ENCODE measurements around the gene GPR151. TPM values are rescaled to one million over a fixed set of nuclear protein-coding genes. Genes with fewer than 3 reads are reported as not detected.

The GPR151 gene
- total and polyA plus RNA-seq, 2 donors (not counting 1 experiment from before 2014, with no cell fraction given): not detected

DNA sequence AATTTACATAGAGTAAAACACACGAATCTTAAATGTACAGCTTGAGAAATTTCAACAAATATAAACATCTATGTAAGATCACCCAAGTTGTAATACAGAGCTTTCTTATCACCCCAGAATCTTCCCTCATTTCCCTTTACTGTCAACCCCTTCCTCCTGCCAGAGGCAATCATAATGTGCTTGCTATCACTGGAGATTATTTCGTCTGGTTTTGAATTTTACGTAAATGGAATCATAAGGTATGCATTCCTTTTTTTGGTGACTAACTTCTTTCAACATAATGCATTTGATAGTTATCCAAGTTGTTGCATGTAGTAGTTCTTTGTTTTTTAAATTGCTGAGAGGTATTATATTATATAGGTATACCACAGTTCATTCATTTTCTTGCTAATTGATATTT lies 37.5 kb upstream of the GPR151 start:
- Histone ChIP-seq H4K20me1 (ENCODE audit: control insufficient read depth, extremely low read depth, insufficient read depth, low read length) (no peaks in the 10 kb centered on the region), H3K36me3 (ENCODE audit: control insufficient read depth, insufficient read depth, low read length) (no peaks in the 10 kb centered on the region), H3K4me1 (ENCODE audit: control insufficient read depth, extremely low read depth, insufficient read depth, low read length) (no peaks in the 10 kb centered on the region), H3K4me2 (ENCODE audit: extremely low read depth, insufficient read depth, low read length) (no peak overlapping the region), H3K4me3 (replicated peaks in 1 of 4; ENCODE audit: control extremely low read depth in 1 of 4, insufficient read depth in 1 of 4, low read depth in 3 of 4, low read length in 4 of 4) (no peak overlapping the region), H3K27me3 (ENCODE audit: control insufficient read depth, insufficient read depth, low read length) (no peaks in the 10 kb centered on the region), H3K9ac (ENCODE audit: insufficient read depth, low read length) (no peak overlapping the region), H3K9me3 (ENCODE audit: control insufficient read depth, insufficient read depth, low read depth, low read length) (no peaks in the 10 kb centered on the region), H2AFZ (ENCODE audit: low read length) (no peak overlapping the region), H3K27ac (ENCODE audit: insufficient read depth, low read length) (no peak overlapping the region), H3K79me2 (ENCODE audit: control insufficient read depth, insufficient read depth, low read length) (no peaks in the 10 kb centered on the region)
- TF ChIP-seq CTCF (conservative IDR thresholded peaks at IDR 0.05 in 1 of 2, IDR thresholded peaks at IDR 0.05 in 1 of 2; ENCODE audit: low read depth in 1 of 2, low read length in 2 of 2) (no peak), EZH2 (IDR thresholded peaks at IDR 0.05; ENCODE audit: low read length, missing control alignments) (no peak)
- no peak for DNase-seq (ENCODE audit: low read depth in 2 of 2)

DNA sequence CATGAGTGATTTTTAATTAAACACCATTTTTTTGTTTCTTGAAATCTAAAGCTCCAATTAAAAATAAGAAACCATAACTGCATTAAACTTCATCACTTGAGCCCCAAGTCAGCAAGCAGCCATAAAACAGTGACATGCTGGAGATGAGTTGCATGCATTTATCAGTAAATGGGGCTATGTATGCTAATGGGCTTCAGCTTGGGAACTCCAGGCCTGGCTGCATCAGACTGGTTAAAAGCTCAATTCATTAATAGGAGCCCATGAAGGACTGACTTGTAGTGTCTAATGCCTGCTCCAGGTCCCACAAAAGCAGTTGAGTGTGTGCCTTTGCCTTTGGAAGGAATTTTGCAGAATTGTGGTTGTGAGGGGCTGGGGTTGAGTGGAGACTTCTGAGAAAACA lies 33.6 kb upstream of the GPR151 start:
- Histone ChIP-seq H3K9me3 (ENCODE audit: control insufficient read depth, insufficient read depth, low read depth, low read length) (no peaks in the 10 kb centered on the region), H3K4me2 (ENCODE audit: extremely low read depth, insufficient read depth, low read length) (no peak overlapping the region), H2AFZ (ENCODE audit: low read length) (no peak overlapping the region), H3K27ac (ENCODE audit: insufficient read depth, low read length) (no peak overlapping the region), H3K36me3 (ENCODE audit: control insufficient read depth, insufficient read depth, low read length) (no peaks in the 10 kb centered on the region), H3K9ac (ENCODE audit: insufficient read depth, low read length) (no peak overlapping the region), H3K4me3 (replicated peaks in 1 of 4; ENCODE audit: control extremely low read depth in 1 of 4, insufficient read depth in 1 of 4, low read depth in 3 of 4, low read length in 4 of 4) (no peak overlapping the region), H3K27me3 (ENCODE audit: control insufficient read depth, insufficient read depth, low read length) (no peaks in the 10 kb centered on the region), H3K4me1 (ENCODE audit: control insufficient read depth, extremely low read depth, insufficient read depth, low read length) (no peaks in the 10 kb centered on the region), H3K79me2 (ENCODE audit: control insufficient read depth, insufficient read depth, low read length) (no peaks in the 10 kb centered on the region), H4K20me1 (ENCODE audit: control insufficient read depth, extremely low read depth, insufficient read depth, low read length) (no peaks in the 10 kb centered on the region)
- TF ChIP-seq EZH2 (IDR thresholded peaks at IDR 0.05; ENCODE audit: low read length, missing control alignments) (no peak), CTCF (conservative IDR thresholded peaks at IDR 0.05 in 1 of 2, IDR thresholded peaks at IDR 0.05 in 1 of 2; ENCODE audit: low read depth in 1 of 2, low read length in 2 of 2) (no peak)
- DNase-seq (ENCODE audit: low read depth in 2 of 2): no peak

DNA sequence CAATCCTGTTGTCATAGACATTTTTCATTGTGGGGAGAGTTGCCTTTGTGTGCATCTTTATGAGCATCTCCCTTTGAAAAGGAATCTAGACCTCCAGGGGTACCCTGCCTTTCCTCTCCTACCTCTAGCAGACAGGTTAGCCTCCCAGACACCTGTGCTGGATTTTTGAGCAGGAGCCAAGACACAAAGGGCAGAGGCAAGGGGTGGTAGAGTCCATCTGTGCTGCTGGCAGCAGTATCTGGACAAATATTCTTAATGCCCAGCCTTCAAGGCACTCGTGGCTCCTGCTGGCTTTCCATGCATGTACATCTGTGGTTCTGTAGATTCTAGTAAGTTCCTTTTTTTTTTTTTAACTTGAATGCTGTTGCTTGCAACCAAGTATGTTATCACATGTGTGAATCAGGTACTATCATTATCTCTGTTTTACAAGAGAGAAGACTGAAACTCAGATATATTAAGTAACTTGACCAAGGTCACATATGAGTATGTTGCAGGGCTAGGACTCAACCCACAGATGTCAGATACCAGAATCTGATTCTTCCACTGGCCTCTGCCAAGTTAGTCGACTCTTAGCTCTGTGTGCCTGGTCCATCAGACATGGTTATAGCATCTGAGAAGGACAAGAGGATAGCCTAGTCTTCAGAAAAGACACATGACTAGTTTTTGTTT lies 32.9 kb upstream of the GPR151 start:
- Histone ChIP-seq H4K20me1 (ENCODE audit: control insufficient read depth, extremely low read depth, insufficient read depth, low read length) (no peaks in the 10 kb centered on the region), H3K79me2 (ENCODE audit: control insufficient read depth, insufficient read depth, low read length) (no peaks in the 10 kb centered on the region), H3K4me3 (replicated peaks in 1 of 4; ENCODE audit: control extremely low read depth in 1 of 4, insufficient read depth in 1 of 4, low read depth in 3 of 4, low read length in 4 of 4) (no peak overlapping the region), H3K27me3 (ENCODE audit: control insufficient read depth, insufficient read depth, low read length) (no peaks in the 10 kb centered on the region), H3K27ac (ENCODE audit: insufficient read depth, low read length) (no peak overlapping the region), H3K4me2 (ENCODE audit: extremely low read depth, insufficient read depth, low read length) (no peak overlapping the region), H2AFZ (ENCODE audit: low read length) (no peak overlapping the region), H3K36me3 (ENCODE audit: control insufficient read depth, insufficient read depth, low read length) (no peaks in the 10 kb centered on the region), H3K4me1 (ENCODE audit: control insufficient read depth, extremely low read depth, insufficient read depth, low read length) (no peaks in the 10 kb centered on the region), H3K9me3 (ENCODE audit: control insufficient read depth, insufficient read depth, low read depth, low read length) (no peaks in the 10 kb centered on the region), H3K9ac (ENCODE audit: insufficient read depth, low read length) (no peak overlapping the region)
- no peak for DNase-seq (ENCODE audit: low read depth in 2 of 2)
- no peak for TF ChIP-seq CTCF (conservative IDR thresholded peaks at IDR 0.05 in 1 of 2, IDR thresholded peaks at IDR 0.05 in 1 of 2; ENCODE audit: low read depth in 1 of 2, low read length in 2 of 2)
- TF ChIP-seq EZH2 (IDR thresholded peaks at IDR 0.05; ENCODE audit: low read length, missing control alignments): no peak
